Effector CD4-positive, alpha-beta T cell (primary cell): ENCODE data around the gene ZNF276.

Experiments used
- DNase-seq: peaks from one replicate; pipeline ENCODE4 v3.0.0-alpha.2; 2020

ZNF276 gene

GRCh38 chr16:89786474-89787364 lies 65.4 kb downstream of the ZNF276 start:
- DNase-seq: no peak

- no peak for DNase-seq
Observed at GRCh38 chr16:89787365-89787805, 66.0 kb downstream of the ZNF276 start.
